Activated CD8-positive, alpha-beta memory T cell treated with anti-CD3 and anti-CD28 coated beads for 24 hours (primary cell): Measurements from ENCODE around the gene FRMD1.

ENCODE experiments used
- DNase-seq: peaks from one replicate; pipeline ENCODE4 v3.0.0-alpha.2; 2020

The FRMD1 gene

GRCh38 chr6:168075787-168076202 is 3.2 kb downstream of the FRMD1 start:
- no peak for DNase-seq

- DNase-seq, result no peak
Observed at GRCh38 chr6:168075216-168075615, 3.8 kb downstream of the FRMD1 start.

GRCh38 chr6:168073937-168074730 is 4.9 kb downstream of the FRMD1 start:
- no peak for DNase-seq

- DNase-seq, result no peak
Observed at GRCh38 chr6:168072730-168073129, 6.3 kb downstream of the FRMD1 start.

- DNase-seq, result no peak
Observed at GRCh38 chr6:168072261-168072660, 6.8 kb downstream of the FRMD1 start.

DNA sequence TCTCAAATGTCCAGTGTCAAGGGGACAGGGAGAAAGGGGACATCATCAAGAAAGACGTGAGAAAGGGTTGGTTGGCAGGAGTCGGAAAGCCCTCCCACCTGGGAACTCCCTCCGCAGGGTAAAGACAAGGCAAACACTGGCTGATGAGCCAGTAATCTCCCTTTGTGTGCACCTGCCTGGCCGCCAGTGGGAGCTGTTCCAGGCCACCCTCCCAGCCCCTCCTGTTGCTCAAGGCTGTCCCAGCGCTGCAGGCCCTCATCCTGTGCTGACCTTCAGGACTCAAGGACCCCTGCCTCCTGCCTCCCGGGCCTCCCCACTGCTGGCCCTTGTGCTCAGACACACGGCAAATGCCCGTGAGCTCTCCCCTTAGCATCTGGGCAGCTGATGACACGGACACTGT is 7.4 kb downstream of the FRMD1 start:
- no peak for DNase-seq

GRCh38 chr6:168070804-168071203 is 8.2 kb downstream of the FRMD1 start:
- DNase-seq, result no peak

GRCh38 chr6:168067081-168067759 is 11.8 kb downstream of the FRMD1 start:
- no peak for DNase-seq

GRCh38 chr6:168064226-168064807 is 14.7 kb downstream of the FRMD1 start:
- no peak for DNase-seq

DNA sequence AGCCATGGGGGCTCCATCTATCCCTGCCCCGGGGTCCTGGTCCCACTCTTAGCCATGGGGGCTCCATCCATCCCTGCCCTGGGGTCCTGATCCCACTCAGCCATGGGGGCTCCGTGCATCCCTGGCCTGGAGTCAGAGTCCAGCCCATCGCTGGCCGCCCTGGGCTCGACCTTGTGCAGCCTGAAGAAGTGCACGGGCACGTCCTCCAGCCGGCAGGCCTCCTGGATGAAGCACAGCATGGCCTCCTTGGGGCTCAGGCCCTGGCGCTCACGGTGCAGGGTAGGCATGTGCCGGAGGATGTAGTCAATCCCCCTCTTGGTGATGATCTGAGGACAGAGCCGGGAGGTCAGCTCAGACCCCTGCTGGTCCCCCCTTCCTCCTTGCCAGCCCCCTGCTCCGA is 15.6 kb downstream of the FRMD1 start:
- no peak for DNase-seq

DNA sequence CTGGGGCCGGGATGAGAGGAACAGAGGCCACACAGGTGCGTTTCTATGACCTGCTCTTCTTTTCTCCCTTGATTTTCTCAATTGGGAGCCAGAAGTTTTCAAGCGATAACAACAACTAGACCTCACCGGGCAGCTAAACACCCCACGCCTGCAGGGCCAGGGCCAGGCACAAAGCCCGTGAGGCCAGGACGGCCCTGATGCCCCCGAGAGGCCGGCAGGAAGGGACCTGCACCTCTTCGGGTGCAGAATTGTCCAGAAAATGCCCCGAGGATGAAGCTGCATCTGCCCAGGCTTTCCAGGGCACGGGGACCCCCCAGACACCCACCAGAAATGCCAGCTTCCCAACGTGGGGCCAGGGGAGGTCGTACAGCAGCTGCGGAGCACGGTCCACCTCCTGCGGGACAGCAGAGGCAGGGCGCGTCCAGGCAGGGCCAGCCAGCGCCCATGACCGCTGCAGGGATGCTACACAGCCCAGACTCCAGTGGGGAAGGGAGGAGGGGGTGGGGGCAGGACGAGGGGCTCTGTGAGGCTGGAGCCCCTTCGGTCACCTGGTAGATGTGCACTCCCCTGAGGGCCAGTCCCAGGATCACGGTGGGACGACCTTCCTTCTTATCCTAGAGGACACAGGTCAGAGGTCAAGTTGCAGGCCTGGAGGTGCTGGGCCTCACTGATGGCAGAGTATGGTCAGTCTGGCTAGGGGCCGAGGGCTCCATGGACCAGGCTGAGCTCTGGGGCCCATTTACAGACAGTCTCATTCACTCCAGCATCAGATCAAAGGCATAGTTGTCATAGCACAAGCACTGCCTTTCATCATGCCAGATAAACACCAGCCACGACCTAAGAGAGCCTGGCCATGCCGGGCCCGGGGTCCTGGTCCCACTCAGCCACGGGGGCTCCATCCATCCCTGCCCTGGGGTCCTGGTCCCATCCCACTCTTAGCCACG is 16.4 kb downstream of the FRMD1 start:
- DNase-seq, result no peak

- DNase-seq, result no peak
Observed at GRCh38 chr6:168061269-168062210, 17.5 kb downstream of the FRMD1 start.

DNA sequence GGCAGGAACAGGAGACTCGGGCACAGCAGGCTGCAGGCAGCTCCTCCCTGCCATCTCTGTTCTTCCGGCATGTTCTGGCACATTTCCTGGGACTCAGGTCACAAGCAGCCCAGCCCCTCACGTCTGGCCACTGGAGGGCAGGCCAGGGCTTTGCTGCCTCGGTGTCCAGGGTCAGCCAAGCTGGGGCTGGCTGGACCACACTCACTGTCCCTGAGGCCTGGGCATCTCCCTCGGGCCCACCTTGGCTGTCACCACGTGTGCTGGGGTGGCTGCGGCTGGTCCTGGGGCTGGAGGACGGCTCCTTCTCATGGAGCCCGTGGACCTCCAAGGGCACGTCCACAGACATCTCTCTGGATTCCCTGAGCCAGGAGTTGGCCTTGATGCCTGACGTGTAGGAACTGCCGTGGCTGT is 18.5 kb downstream of the FRMD1 start:
- no peak for DNase-seq

DNA sequence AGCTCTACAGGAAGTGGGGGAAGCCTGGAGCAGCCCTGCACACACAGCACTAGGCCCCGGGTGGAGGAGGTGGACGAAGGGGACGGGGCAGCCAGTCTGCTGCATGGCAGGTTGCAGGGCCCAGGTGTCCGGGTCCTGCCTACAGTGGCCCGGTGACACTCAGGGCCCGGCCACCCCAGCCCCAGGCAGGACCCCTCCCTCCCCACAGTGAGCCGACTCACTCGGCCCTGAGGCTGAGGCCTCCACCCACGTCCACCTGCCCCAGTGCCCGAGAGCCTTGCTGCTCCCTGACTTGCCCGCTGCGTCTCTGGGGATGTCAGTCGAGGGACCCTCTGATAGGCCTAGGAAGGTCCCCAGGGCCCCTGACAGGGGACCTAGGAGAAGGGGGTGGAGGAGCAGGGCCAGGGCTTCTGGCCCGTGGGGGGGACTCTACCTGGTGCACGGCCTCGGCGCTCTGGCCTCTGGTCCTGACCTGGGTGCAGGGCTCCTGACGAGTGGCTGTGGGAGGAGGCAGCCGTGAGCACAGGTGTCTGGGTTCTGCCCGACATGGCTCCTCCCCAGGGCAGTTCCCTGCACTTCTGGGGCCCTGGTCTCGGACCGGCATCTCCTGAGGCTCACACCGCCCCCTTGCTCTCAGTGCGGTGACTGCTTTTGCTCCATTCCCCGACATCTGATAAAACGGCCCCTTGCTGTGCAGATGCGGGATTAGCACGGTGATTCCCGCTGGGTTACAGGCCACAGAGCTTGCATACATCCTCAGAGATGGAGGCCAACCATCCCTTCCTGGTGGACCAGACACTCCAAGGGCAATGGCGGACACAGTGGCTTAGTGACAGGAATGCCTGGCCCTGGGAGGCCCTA is 20.1 kb downstream of the FRMD1 start:
- DNase-seq, result no peak

GRCh38 chr6:168057836-168058235 is 21.2 kb downstream of the FRMD1 start:
- DNase-seq, result no peak

DNA sequence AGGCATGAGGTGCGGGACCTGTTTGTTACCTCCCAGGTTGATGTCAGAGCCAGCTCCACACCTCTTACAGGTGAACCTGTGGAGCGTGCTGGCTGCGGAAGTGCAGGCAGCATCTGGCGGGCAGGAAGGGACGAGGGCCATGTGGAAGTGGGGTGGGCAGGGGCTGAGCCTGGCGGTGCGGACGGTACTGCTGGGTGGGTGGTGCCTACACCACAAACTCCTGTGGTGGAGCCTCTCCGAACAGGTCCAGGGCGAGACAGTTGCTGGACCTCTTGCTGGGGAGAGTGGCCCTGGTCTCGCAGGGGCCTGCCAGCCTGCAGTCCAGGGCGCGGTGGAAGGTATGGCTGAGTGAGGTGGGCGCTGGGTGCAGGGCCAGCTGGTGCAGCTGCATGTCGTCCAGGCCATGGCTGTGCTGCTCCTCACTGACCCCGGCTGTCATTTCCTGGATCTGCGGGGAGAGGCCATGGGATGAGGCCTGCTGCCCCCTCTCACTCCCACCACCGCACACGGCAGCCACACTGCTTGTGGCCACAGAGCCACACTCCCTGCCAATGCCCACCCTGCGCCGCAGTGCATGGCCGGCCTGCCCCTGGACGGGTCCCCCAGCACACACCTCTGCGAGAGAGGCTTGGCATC is 22.0 kb downstream of the FRMD1 start:
- DNase-seq, result no peak

- DNase-seq, result no peak
Observed at GRCh38 chr6:168055696-168056489, 23.1 kb downstream of the FRMD1 start.

DNA sequence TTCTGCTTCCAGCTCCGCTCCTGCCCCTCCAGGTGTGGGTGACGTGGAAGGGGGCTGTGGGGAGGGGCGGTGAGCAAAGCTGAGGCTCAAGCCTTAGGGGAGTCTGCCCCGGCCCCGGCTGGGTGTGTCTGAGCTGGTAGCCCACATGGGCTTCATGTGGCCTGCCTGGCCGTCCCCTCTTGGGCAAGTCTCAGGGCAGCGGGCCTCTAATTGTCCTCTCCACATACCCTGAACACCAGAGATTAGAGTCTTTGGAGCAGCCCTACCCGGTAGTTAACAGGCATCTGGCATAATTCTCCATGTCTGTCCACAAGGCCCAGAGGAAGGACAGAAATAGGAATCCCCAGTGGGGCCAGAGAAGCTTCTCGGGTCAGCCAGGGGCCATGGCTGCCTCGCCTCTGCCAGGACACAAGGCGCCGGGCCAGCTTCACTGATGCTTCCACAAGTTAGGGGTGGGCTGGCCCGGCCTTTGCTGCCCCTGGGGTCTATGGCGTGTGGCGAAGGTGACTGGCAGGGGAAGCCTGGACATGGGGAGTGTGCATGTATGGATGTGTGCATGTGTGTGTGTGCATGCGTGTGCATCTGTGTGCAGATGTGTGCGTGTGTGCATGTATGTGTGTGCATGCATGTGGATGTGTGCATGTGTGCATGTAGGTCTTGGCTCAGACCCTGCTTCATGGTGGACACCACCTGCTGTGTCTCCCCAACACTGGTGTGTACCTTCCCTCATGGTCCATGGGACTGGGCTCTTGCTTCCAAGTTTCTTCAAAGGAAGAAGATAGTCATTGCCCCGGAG is 24.0 kb downstream of the FRMD1 start:
- no peak for DNase-seq
